ENCODE measurements around the gene GSDME.

GSDME gene

GRCh38 chr7:24717694-24718320 is 39.5 kb downstream of the GSDME start:
- H3K27ac ChIP-seq = no peak overlapping the region
- DNase-seq (ENCODE audit: low read depth, low spot score) = no peak
- H3K36me3 ChIP-seq (ENCODE audit: insufficient read depth, low read length) = no peaks in the 10 kb centered on the region
- H3K9me3 ChIP-seq (ENCODE audit: low read depth, low read length) = no peaks in the 10 kb centered on the region
- H3K4me3 ChIP-seq = no peak overlapping the region
- H3K9ac ChIP-seq (ENCODE audit: insufficient read length) = no peak overlapping the region
- TF ChIP-seq EZH2 (IDR thresholded peaks at IDR 0.05) = no peak
- no peak for TF ChIP-seq FOXP2 (optimal IDR thresholded peaks at IDR 0.05; ENCODE audit: control extremely low read depth, extremely low read length, insufficient read depth)
- no peak for TF ChIP-seq POLR2AphosphoS5 (IDR thresholded peaks at IDR 0.05; ENCODE audit: borderline replicate concordance, low read depth, low read length)

- no peak for DNase-seq (ENCODE audit: low read depth, low spot score)
- H3K9ac ChIP-seq (ENCODE audit: insufficient read length) = no peak overlapping the region
- no peak for TF ChIP-seq POLR2AphosphoS5 (IDR thresholded peaks at IDR 0.05; ENCODE audit: borderline replicate concordance, low read depth, low read length)
- TF ChIP-seq FOXP2 (optimal IDR thresholded peaks at IDR 0.05; ENCODE audit: control extremely low read depth, extremely low read length, insufficient read depth) = no peak
- no peak overlapping the region for H3K4me3 ChIP-seq
- H3K36me3 ChIP-seq (ENCODE audit: insufficient read depth, low read length) = no peaks in the 10 kb centered on the region
- no peaks in the 10 kb centered on the region for H3K9me3 ChIP-seq (ENCODE audit: low read depth, low read length)
- H3K27ac ChIP-seq = no peak overlapping the region
These were observed 40.0 kb downstream of the GSDME start for GRCh38 chr7:24717247-24717622.

GRCh38 chr7:24716480-24717246 is 40.6 kb downstream of the GSDME start:
- Histone ChIP-seq H3K36me3 (ENCODE audit: insufficient read depth, low read length) (no peaks in the 10 kb centered on the region), H3K9ac (ENCODE audit: insufficient read length) (no peak overlapping the region), H3K27ac (no peak overlapping the region), H3K4me3 (no peak overlapping the region), H3K9me3 (ENCODE audit: low read depth, low read length) (no peaks in the 10 kb centered on the region)
- DNase-seq (ENCODE audit: low read depth, low spot score) = no peak
- TF ChIP-seq FOXP2 (optimal IDR thresholded peaks at IDR 0.05; ENCODE audit: control extremely low read depth, extremely low read length, insufficient read depth) (no peak), EZH2 (IDR thresholded peaks at IDR 0.05) (no peak), POLR2AphosphoS5 (IDR thresholded peaks at IDR 0.05; ENCODE audit: borderline replicate concordance, low read depth, low read length) (no peak)

GRCh38 chr7:24715661-24716479 is 41.4 kb downstream of the GSDME start:
- no peak overlapping the region for H3K27ac ChIP-seq
- H3K9ac ChIP-seq (ENCODE audit: insufficient read length) = no peak overlapping the region
- H3K9me3 ChIP-seq (ENCODE audit: low read depth, low read length) = no peaks in the 10 kb centered on the region
- H3K36me3 ChIP-seq (ENCODE audit: insufficient read depth, low read length) = no peaks in the 10 kb centered on the region
- H3K4me3 ChIP-seq = no peak overlapping the region
- TF ChIP-seq POLR2AphosphoS5 (IDR thresholded peaks at IDR 0.05; ENCODE audit: borderline replicate concordance, low read depth, low read length) = no peak
- no peak for TF ChIP-seq EZH2 (IDR thresholded peaks at IDR 0.05)
- no peak for TF ChIP-seq FOXP2 (optimal IDR thresholded peaks at IDR 0.05; ENCODE audit: control extremely low read depth, extremely low read length, insufficient read depth)
- no peak for DNase-seq (ENCODE audit: low read depth, low spot score)

- Histone ChIP-seq H3K27ac (no peak overlapping the region), H3K36me3 (ENCODE audit: insufficient read depth, low read length) (no peaks in the 10 kb centered on the region), H3K9ac (ENCODE audit: insufficient read length) (no peak overlapping the region), H3K9me3 (ENCODE audit: low read depth, low read length) (no peaks in the 10 kb centered on the region), H3K4me3 (no peak overlapping the region)
- TF ChIP-seq FOXP2 (optimal IDR thresholded peaks at IDR 0.05; ENCODE audit: control extremely low read depth, extremely low read length, insufficient read depth) (no peak), POLR2AphosphoS5 (IDR thresholded peaks at IDR 0.05; ENCODE audit: borderline replicate concordance, low read depth, low read length) (no peak), EZH2 (IDR thresholded peaks at IDR 0.05) (no peak)
- no peak for DNase-seq (ENCODE audit: low read depth, low spot score)
These were observed 42.1 kb downstream of the GSDME start for GRCh38 chr7:24715171-24715570.

GRCh38 chr7:24714676-24715010 is 42.6 kb downstream of the GSDME start:
- H3K9ac ChIP-seq (ENCODE audit: insufficient read length) = no peak overlapping the region
- H3K9me3 ChIP-seq (ENCODE audit: low read depth, low read length) = no peaks in the 10 kb centered on the region
- no peak overlapping the region for H3K27ac ChIP-seq
- no peaks in the 10 kb centered on the region for H3K36me3 ChIP-seq (ENCODE audit: insufficient read depth, low read length)
- TF ChIP-seq POLR2AphosphoS5 (IDR thresholded peaks at IDR 0.05; ENCODE audit: borderline replicate concordance, low read depth, low read length) = no peak
- no peak for TF ChIP-seq FOXP2 (optimal IDR thresholded peaks at IDR 0.05; ENCODE audit: control extremely low read depth, extremely low read length, insufficient read depth)
- TF ChIP-seq EZH2 (IDR thresholded peaks at IDR 0.05) = no peak
- no peak for DNase-seq (ENCODE audit: low read depth, low spot score)
- no peak overlapping the region for H3K4me3 ChIP-seq

GRCh38 chr7:24713850-24714675 is 43.2 kb downstream of the GSDME start:
- TF ChIP-seq POLR2AphosphoS5 (IDR thresholded peaks at IDR 0.05; ENCODE audit: borderline replicate concordance, low read depth, low read length) (no peak), EZH2 (IDR thresholded peaks at IDR 0.05) (no peak), FOXP2 (optimal IDR thresholded peaks at IDR 0.05; ENCODE audit: control extremely low read depth, extremely low read length, insufficient read depth) (no peak)
- no peak for DNase-seq (ENCODE audit: low read depth, low spot score)
- H3K9ac ChIP-seq (ENCODE audit: insufficient read length) = no peak overlapping the region

More at GRCh38 chr7:24713850-24714675, 43.2 kb downstream of the GSDME start:
- H3K9me3 ChIP-seq (ENCODE audit: low read depth, low read length) = no peaks in the 10 kb centered on the region
- H3K27ac ChIP-seq = no peak overlapping the region
- H3K4me3 ChIP-seq = no peak overlapping the region
- no peaks in the 10 kb centered on the region for H3K36me3 ChIP-seq (ENCODE audit: insufficient read depth, low read length)

Measured in SK-N-MC (cell line).